ENCODE results near the gene ANKRD29.

ANKRD29 gene

GRCh38 chr18:23612434-23613090 is 50.1 kb downstream of the ANKRD29 start:
- DNase-seq = no peak

- DNase-seq = no peak
These were observed 53.2 kb downstream of the ANKRD29 start for GRCh38 chr18:23609390-23610023.

DNA sequence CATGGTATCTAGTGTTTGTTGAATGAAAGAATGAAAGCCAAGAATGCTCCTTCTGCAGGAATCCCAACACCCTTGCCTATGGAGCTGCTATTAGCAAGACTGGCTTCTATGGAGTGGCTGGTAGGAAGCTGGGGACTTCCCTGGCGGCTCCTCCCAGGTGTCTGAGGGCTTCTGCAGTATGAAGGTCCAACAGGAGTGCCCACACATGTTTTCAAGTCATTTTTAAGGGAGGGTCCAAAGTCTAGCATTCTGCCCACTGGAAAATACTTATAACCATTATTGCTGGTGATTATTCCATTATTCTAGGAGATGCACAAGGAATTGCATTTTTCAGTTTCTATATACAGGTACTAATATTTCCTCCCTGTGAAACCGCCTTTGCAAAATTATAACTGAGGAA is 54.5 kb downstream of the ANKRD29 start:
- DNase-seq = no peak

GRCh38 chr18:23605941-23606340 is 56.8 kb downstream of the ANKRD29 start:
- no peak for DNase-seq

GRCh38 chr18:23599809-23600208 is 62.9 kb downstream of the ANKRD29 start:
- no peak for DNase-seq

DNA sequence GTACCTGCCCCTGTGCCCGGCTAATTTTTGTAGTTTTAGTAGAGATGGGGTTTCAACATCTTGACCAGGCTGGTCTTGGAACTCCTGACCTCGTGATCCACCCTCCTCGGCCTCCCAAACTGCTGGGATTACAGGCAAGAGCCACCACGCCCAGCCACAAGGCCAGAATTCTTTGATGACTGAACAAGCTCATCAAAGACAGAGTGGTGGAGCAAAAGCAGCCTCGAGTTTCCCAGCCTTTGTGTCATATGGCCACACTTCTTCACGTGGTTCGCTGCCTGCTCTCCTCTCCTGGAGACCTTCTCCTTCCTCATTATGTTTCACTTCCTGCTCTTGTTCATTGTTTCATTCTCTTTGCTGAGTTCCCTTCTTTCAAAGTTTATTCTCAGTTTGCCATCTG is 66.5 kb downstream of the ANKRD29 start:
- DNase-seq = no peak

DNA sequence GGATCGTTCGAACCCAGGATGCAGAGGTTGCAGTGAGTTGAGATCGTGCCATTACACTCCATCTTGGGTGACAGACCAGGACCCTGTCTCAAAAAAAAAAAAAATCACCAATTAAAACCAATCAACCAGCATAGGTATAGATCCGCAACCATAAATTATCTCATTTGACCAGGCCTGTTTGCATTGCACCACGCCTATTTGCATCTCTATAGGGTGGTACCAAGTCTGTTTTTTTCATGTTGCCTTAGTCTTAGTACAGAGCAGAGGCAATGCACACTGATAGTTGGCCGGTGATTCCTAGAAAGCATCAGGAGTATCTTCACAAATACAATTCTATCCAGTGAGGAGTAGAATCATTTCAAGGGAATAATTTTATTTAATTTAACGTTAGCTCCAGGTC is 67.1 kb downstream of the ANKRD29 start:
- DNase-seq = no peak

DNA sequence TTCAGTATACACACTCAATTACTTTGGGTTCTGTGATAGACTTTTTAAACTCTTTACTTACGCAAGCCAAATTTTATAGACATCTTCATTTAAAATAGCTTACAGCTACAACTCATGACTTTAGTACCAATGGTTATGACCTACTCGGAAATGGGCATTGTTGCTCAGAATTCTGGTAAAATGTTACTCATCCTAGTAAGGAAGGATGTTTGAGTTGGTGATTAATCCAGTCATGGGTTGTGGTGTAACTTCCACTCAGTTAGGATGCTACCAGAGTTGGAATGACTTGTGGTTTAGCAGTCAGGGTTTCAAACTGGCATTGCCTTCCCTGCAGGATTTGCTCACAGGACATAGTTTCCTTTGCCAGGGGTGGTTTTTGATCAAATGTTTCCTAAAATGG is 69.0 kb downstream of the ANKRD29 start:
- DNase-seq = no peak

GRCh38 chr18:23592911-23593310 is 69.8 kb downstream of the ANKRD29 start:
- DNase-seq = no peak

- DNase-seq = no peak
These were observed 71.7 kb downstream of the ANKRD29 start for GRCh38 chr18:23591011-23591410.

DNA sequence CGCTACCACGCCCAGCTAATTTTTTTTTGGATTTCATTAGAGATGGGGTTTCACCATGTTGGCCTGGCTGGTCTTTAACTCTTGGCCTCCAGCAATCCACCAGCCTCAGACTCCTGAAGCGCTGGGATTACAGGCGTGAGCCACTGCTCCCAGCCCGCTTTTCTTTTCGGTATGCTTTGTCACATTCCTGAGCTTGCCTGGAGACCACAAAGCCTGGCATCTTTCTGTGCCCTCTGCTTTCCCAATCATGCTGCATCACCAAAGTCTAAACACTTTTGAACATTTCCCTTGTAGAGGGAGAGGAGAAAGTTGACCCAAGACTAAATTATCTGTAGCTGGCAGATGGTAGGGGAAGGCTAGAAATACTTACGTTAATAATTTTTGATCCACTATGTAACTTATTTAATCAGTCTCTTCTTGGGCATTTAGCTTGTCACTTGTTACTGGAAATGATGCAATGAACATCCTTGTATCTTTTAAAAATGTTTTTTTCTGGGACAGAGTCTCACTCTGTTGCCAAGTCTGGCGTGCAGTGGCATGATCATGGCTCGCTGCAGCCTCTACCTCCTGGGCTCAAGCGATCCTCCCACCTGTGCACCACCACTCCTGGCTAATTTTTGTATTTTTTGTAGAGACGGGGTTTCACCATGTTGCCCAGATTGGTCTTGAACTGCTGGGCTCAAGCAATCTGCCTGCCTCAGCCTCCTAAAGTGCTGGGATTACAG is 73.7 kb downstream of the ANKRD29 start:
- no peak for DNase-seq

GRCh38 chr18:23587220-23587642 is 75.5 kb downstream of the ANKRD29 start:
- DNase-seq = no peak

GRCh38 chr18:23586249-23587196 is 76.2 kb downstream of the ANKRD29 start, which contains the start of gene NPC1:
Gene NPC1 (minus strand): TSS chr18:23586506. CDS start chr18:23586343, 163 bp downstream.
- DNase-seq = no peak

GRCh38 chr18:23585897-23586248 is 76.8 kb downstream of the ANKRD29 start:
- DNase-seq = no peak

- DNase-seq = no peak
These were observed 77.5 kb downstream of the ANKRD29 start for GRCh38 chr18:23585007-23585871.

DNA sequence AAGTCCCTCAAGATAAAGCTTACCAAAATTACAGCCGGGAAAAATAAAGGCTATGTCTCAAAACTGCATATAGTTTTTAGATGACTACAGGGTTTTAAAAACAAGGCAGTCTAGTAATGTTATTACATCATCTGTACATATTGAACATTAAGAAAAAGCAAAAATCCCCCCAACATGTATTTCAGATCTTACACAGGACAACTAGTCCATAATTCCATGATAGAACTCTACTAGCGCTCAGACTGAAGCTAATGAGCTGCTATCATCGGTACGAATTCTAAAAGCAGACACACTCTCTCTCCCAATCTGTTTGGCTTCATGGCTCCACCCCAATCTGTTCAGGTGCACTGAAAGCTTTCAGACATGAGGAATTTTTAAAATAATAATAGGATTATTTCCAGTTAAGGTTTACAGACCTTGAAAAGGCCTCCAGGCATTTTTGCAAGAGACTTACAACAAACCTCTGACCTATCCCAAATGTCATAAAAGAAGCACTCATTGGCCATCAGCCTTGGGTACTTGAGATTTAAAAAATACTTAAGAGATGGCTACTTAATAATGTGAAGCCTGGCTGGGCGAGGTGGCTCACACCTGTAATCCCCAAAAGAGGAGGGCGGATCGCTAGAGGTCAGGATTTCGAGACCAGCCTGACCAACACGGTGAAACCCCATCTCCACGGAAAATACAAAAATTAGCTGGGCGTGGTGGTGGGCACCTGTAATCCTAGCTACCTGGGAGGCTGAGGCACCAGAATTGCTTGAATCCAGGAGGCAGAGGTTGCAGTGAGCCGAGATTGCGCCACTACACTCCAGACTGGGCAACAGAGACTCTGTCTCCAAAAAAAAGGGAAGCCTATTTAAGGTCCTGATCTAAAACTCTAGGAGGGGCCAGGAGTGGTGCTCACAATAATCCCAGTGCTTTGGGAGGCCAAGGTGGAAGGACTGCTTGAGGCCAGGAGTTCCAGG is 78.4 kb downstream of the ANKRD29 start:
- no peak for DNase-seq

DNA sequence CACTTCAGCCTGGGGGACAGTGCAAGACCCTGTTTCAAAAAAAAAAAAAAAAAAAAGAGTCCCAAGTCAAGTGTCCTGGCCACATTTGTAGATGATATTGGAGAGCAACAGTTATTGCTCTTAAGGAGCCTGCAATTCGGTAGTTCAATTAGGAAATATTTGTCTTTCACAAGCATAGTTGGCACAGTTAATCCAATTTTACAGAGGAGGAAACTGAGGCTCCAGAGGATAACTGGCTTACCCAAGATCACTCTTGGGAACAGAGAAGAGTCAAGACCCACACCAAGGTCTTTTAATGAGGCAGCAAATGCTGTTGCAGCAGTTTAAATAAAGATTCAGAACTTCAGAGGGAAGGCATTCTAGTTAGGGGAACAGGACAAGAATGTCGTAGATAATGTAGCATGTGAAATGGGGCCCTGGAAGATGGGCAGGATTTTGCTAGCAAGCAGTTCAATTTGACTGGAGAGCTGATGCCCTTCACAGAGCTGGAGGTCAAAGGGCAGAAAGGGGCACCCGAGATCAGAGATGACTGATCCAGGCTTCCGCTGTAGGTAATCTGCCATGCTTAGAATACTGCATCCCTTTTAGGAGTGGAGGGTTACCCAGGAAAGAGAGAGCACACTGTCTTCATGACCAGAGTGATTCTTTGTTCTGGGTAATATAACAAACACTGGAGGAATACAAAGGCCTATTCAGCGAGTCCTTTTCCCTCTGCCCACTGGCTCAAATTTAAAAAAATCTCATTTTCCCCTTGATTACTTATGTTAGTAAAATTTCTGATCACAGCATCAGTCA is 79.4 kb downstream of the ANKRD29 start:
- no peak for DNase-seq

DNA sequence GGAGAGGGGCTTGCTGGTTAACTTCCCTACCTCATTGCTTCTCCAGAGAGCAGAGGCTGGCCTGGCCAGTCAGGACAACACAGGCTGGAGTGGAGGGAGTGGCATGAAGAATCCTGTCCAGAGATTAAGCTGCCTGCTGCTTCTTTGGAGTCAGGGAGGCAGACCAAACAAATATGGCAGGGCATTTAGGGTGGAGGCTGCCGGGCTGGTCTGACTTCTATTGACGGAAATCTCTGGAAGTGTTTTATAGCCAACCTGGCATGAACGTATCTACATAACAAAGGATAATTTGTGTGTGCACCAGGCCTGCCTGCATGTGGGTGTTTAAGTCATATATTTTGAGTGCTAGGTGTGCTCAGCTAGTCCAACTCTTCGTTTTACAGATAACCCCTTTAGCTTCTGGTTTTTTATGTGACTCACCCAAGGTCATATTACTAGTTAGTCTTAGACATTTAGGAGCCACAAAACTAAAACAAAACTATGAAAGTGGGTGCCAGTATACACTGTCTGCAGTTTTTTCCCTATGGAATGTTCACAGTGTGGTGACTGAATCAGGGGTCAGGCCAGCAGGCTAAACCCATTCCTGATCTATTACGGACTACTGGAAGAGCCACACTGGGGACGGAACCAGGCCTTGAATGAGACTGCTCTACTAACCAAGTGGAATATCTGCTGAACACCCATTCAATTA is 81.9 kb downstream of the ANKRD29 start:
- DNase-seq = no peak
